VCaP (cell line): ENCODE results near the gene SMC6.

ENCODE experiments used
- H3K27ac ChIP-seq: fragments of 450-650 bp; 2 replicates; pipeline ENCODE4 v1.5.1; 2017
- CTCF ChIP-seq: fragments of 450-650 bp; conservative IDR thresholded peaks from 2 replicates; pipeline ENCODE4 v1.5.1; 2017; ENCODE audit warnings: mild to moderate bottlenecking, moderate library complexity

Gene SMC6

GRCh38 chr2:17786727-17787126 lies 33.1 kb upstream of the SMC6 start:
- H3K27ac ChIP-seq = no peak overlapping the region
- TF ChIP-seq CTCF = no peak

DNA sequence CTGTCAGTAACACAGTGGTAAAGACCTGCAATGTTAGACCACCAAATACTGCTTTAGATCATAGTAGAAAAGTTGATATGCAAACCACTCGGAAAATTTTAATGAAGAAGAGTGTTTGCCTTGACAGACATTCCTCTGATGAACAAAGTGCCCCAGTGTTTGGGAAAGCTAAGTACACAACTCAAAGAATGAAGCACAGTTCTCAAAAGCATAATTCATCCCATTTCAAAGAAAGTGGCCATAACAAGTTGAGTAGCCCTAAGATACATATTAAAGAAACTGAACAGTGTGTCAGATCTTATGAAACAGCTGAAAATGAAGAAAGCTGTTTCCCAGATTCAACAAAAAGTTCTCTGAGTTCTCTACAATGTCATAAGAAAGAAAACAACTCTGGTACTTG lies 27.9 kb upstream of the SMC6 start:
- TF ChIP-seq CTCF = no peak

DNA sequence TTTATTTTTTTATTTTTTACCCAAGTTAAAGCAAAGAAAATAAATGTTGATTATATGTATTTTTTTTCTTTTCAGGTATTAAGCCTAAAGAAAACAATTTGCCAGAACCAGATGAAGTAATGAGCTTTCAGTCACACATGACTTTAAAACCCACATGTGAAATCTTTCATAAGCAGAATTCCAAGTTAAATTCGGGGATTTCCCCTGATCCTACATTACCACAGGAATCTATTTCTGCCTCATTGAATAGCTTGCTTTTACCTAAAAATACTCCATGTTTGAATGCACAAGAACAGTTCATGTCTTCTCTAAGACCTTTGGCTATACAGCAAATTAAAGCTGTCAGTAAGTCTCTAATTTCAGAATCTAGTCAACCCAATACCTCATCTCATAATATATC lies 26.9 kb upstream of the SMC6 start:
- H3K27ac ChIP-seq = no peak overlapping the region
- TF ChIP-seq CTCF = no peak

More for the DNA sequence above, 27.9 kb upstream of the SMC6 start:
- no peak overlapping the region for H3K27ac ChIP-seq

DNA sequence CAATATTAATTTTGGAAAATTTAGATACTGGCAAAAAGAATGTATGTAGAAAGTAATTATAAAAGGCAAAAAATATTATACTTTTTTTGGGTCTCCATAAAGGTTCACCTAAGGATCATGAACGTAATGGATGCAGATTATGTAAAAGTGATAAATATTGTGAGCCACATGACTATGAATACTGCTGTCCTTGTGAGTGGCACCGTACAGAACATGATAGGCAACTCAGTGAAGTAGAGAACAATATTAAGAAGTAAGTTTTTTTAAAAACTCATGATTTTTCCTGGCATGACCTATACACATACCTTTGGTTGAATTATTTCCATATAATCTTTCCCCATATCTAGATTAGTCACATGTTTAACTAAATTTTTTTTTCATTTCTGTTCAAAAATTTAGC lies 18.9 kb upstream of the SMC6 start:
- no peak for TF ChIP-seq CTCF
- no peak overlapping the region for H3K27ac ChIP-seq

- no peak overlapping the region for H3K27ac ChIP-seq
- TF ChIP-seq CTCF = no peak
These were observed 18.3 kb upstream of the SMC6 start for GRCh38 chr2:17771956-17772355.

GRCh38 chr2:17768894-17769293 lies 15.3 kb upstream of the SMC6 start:
- H3K27ac ChIP-seq = no peak overlapping the region
- no peak for TF ChIP-seq CTCF

DNA sequence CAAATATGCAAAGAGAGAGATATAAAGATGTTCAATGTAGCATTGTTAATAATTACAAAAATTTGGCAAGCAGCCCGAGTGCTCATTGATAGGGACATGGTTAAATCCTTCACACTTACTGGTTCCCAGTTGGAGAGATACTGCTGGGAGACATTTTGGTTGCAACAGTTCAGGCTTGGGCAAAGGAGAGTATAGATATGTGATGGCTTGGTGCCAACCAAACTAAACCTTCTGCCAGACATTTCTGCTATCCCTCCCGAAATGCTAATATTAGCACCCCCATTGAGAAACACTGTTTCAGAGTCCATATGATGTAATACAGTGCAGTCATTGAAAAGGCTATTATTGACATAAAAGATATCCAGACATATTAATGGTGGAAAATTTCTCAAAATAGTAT lies 11.8 kb upstream of the SMC6 start:
- H3K27ac ChIP-seq = no peak overlapping the region

More for the DNA sequence above, 11.8 kb upstream of the SMC6 start:
- no peak for TF ChIP-seq CTCF
